Activated B cell treated with CpG ODN at 0.5 μM for 24 hours (primary cell): ENCODE measurements around the gene CHRD. TPM values are rescaled to one million over a fixed set of nuclear protein-coding genes. Genes with fewer than 3 reads are reported as not detected.

ENCODE experiments used
- ATAC-seq: fragments of 200-7000 bp; cut with Tn5 transposase; one replicate; pipeline ENCODE4 v1.10.0; 2021; ENCODE audit warnings: low read depth, mild to moderate bottlenecking, moderate library complexity
- CTCF ChIA-PET: fragments of 350-600 bp; sonication (Branson Sonifier 250); formaldehyde crosslinking; loops from one replicate; lab custom pipeline; 2021; ENCODE audit warnings: antibody characterized with exemption; lab: Charles Lee
- POLR2A ChIA-PET: fragments of 350-600 bp; sonication (Branson Sonifier 250); formaldehyde crosslinking; loops from one replicate; lab custom pipeline; 2021; ENCODE audit warnings: antibody characterized with exemption; lab: Charles Lee
- DNase-seq: peaks from one replicate; pipeline ENCODE4 v3.0.0; 2022
- H3K27ac Mint-ChIP-seq: one replicate; pipeline ENCODE4 v1.8.0; 2020; ENCODE audit warnings: mixed read lengths
- H3K27me3 Mint-ChIP-seq: one replicate; pipeline ENCODE4 v1.8.0; 2021; ENCODE audit warnings: mixed read lengths
- H3K36me3 Mint-ChIP-seq: one replicate; pipeline ENCODE4 v1.8.0; 2021; ENCODE audit warnings: low read depth, mixed read lengths
- H3K4me1 Mint-ChIP-seq: one replicate; pipeline ENCODE4 v1.8.0; 2021; ENCODE audit warnings: mixed read lengths
- H3K4me3 Mint-ChIP-seq: one replicate; pipeline ENCODE4 v1.8.0; 2020; ENCODE audit warnings: mild to moderate bottlenecking, mixed read lengths
- H3K9me3 Mint-ChIP-seq: one replicate; pipeline ENCODE4 v1.8.0; 2020; ENCODE audit warnings: mixed read lengths
- intact Hi-C: fragments of 100-400 bp; cut with micrococcal nuclease; formaldehyde crosslinking; loops from one replicate; pipeline ENCODE4 v1.15.1; 2024
- total RNA-seq: library from RNA; stranded (reverse); gene quantifications from 2 replicates; pipeline ENCODE4 v1.2.3, GENCODE V29; 2022
- TF ChIP-seq, protein P1 (sequence below): fragments of 200-600 bp; IDR thresholded peaks from one replicate; pipeline ENCODE4 v1.8.0; 2022; ENCODE audit warnings: antibody characterized with exemption, mild to moderate bottlenecking

CHRD gene
- total RNA-seq, 1 donor from 2014 or later, result not detected

DNA sequence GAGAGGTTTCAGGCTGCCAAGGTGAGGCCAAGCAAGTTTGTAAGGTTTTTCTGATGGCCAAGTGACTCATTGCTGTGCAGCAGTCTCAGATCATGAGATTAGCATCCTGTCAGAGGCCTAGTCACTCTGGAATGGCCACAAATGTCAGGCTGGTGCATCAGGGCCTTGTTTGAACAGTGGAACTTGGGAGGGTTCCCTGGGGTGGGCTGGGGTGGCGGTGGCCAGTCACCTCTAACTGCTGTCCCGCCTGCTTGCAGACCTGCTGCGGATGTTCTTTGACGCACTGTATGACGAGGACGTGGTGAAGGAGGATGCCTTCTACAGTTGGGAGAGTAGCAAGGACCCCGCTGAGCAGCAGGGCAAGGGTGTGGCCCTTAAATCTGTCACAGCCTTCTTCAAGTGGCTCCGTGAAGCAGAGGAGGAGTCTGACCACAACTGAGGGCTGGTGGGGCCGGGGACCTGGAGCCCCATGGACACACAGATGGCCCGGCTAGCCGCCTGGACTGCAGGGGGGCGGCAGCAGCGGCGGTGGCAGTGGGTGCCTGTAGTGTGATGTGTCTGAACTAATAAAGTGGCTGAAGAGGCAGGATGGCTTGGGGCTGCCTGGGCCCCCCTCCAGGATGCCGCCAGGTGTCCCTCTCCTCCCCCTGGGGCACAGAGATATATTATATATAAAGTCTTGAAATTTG is 45.2 kb upstream of the CHRD start:
- H3K4me1 Mint-ChIP-seq, result peaks cover 33% of the 10 kb centered on the region
- H3K9me3 Mint-ChIP-seq, result no peaks in the 10 kb centered on the region
- H3K27ac Mint-ChIP-seq, result no peak overlapping the region
- no peak for DNase-seq
- intact Hi-C loops, result loop anchor here (1.0 kb wide), 4 partner anchors 19 to 85 kb away; partner anchors contain the start of genes EEF1AKMT4 and PSMD2
- H3K4me3 Mint-ChIP-seq, result peak overlapping the region; percentile 56
- ChIA-PET POLR2A (interaction anchor here (0.6 kb wide), 1 partner anchor 889 kb away, joined by 3 read pairs; no protein-coding TSS in a partner anchor), CTCF (no interaction called here)
- peaks cover 55% of the 10 kb centered on the region for H3K36me3 Mint-ChIP-seq
- TF ChIP-seq, protein P1, sequence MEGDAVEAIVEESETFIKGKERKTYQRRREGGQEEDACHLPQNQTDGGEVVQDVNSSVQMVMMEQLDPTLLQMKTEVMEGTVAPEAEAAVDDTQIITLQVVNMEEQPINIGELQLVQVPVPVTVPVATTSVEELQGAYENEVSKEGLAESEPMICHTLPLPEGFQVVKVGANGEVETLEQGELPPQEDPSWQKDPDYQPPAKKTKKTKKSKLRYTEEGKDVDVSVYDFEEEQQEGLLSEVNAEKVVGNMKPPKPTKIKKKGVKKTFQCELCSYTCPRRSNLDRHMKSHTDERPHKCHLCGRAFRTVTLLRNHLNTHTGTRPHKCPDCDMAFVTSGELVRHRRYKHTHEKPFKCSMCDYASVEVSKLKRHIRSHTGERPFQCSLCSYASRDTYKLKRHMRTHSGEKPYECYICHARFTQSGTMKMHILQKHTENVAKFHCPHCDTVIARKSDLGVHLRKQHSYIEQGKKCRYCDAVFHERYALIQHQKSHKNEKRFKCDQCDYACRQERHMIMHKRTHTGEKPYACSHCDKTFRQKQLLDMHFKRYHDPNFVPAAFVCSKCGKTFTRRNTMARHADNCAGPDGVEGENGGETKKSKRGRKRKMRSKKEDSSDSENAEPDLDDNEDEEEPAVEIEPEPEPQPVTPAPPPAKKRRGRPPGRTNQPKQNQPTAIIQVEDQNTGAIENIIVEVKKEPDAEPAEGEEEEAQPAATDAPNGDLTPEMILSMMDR, result no peak
- peaks cover 5% of the 10 kb centered on the region for H3K27me3 Mint-ChIP-seq
- ATAC-seq, result no peak

DNA sequence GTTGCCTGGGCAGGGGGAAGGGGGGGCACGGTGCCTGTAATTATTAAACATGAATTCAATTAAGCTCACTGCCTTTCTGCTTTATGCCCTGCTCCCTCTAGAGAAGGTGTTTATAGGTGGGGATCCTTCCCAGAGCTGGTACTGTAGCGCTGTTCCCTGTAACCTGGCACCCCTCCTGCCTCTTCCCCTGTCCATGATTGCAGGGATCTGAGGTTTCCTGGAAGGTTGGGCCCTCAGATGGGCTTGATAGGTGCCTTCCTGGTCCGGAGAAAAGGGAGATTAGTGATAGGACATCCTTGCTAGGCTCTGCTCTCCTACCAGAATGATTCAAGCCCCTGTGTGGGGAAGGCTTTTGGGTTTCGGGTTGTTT is 44.6 kb upstream of the CHRD start:
- H3K4me1 Mint-ChIP-seq, result peaks cover 33% of the 10 kb centered on the region
- peaks cover 5% of the 10 kb centered on the region for H3K27me3 Mint-ChIP-seq
- peak overlapping the region; percentile 85 for H3K27ac Mint-ChIP-seq
- TF ChIP-seq, protein P1, result no peak
- H3K4me3 Mint-ChIP-seq, result peak overlapping the region; percentile 84
- H3K36me3 Mint-ChIP-seq, result peaks cover 48% of the 10 kb centered on the region
- ChIA-PET POLR2A (interaction anchor here (0.9 kb wide), 1 partner anchor 36 kb away, joined by 3 read pairs; no protein-coding TSS in a partner anchor), CTCF (no interaction called here)
- H3K9me3 Mint-ChIP-seq, result no peaks in the 10 kb centered on the region
- no peak for ATAC-seq
- intact Hi-C loops, result loop anchor here (1.0 kb wide), 3 partner anchors 20 to 36 kb away; partner anchors contain the start of gene PSMD2
- DNase-seq, result no peak

DNA sequence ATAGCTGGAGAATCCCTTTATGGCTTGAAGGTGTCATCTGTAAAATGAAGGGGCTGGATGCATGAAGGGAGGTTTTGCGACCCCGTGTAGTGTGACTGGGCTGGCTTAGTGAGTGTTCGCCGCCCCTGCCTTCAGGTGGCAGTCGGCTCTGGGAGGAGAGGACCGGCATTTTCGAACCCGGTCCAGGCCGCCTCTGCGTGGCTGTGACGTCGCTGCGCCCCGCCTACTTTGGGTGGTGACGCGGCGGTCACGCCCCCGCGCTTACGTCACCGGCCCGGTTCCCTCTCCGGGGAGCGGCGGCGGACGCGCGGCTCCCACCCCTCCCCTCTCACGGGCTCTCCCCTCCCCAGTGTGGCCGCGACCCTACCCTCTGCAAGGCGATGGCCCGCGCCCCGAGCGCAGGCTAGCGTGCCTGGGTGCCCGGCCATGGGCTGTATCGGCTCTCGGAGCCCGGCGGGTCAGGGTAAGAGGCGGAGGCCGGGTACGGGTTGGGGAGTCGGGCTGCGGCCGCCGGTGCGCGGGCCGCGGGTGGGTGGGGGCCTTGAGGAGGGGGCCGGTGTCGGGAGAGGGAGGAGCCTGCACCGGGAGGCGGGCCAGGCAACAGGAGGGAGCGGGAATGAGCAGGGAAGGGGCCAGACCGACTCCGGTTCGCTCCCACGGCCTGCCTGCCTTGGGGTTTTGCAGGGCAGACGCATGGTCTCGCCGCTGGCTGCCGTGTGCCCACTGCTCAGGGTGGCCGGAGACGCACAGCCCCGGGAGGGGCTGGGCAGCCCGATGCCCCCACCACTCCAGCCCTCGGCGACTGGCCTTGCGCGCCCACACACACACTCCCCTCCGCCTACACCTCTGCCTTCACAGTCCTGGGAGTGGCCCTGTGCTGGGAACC is 44.0 kb upstream of the CHRD start:
- peak overlapping the region; percentile 84 for H3K4me3 Mint-ChIP-seq
- ATAC-seq, result peak; percentile 79
- peaks cover 43% of the 10 kb centered on the region for H3K36me3 Mint-ChIP-seq
- intact Hi-C loops, result loop anchor here (1.0 kb wide), 3 partner anchors 21 to 37 kb away; partner anchors contain the start of gene PSMD2
- DNase-seq, result peak; percentile 92
- H3K27me3 Mint-ChIP-seq, result peaks cover 5% of the 10 kb centered on the region
- ChIA-PET POLR2A (interaction anchor here (0.9 kb wide), 1 partner anchor 36 kb away, joined by 3 read pairs; no protein-coding TSS in a partner anchor), CTCF (no interaction called here)
- no peaks in the 10 kb centered on the region for H3K9me3 Mint-ChIP-seq
- peaks cover 33% of the 10 kb centered on the region for H3K4me1 Mint-ChIP-seq
- TF ChIP-seq, protein P1, result no peak
- H3K27ac Mint-ChIP-seq, result peak overlapping the region; percentile 85

DNA sequence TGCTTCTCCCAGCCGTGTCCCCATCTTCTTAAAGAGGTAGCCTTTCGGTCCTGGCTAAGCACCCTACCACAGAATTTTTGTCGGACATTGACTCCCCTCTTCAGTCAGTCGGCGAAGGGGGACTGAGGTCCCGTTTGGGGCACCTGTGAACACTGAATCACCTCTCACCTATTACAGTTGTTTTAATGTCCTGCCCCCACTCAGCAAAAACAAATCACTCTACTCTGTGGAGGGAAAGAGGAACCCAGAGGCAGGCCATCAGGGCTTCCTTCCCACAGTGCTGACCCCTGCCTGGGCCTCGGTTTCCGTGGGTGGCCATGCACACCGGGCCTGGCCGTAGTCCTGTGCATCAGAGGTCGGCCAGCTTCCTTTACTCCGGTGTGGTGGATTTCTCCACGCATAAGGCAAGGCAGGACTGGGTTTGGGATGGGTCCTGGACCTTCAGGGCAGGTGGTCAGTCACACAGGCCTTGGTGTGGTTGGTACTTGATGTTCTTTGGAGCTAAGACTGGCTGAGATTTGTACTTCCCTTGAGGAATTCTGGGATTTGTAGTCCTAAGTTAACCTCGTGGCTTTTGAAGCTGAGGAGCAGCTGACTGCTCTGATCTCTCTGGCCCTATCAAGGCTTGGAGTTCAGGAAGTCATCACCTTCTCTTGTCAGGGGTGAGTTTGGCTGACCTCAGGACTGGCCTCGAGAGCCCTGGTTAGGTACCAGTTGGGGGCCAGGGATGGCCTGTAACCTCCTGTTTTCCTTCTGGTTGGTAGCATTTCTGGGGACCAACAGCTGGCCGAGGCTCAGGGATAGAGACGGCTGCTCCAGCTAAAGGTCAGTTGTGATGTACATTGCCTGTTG is 43.1 kb upstream of the CHRD start:
- intact Hi-C loops, result no loop called here
- DNase-seq (no peak), ATAC-seq (peak; percentile 7)
- ChIA-PET CTCF (interaction anchor here (1.5 kb wide), 1 partner anchor 16 kb away, joined by 3 read pairs; no protein-coding TSS in a partner anchor), POLR2A (interaction anchor here (0.9 to 1.5 kb wide), 2 partner anchors 37 to 39 kb away, joined by 3 read pairs; partner anchors contain the start of gene PSMD2)
- H3K4me3 Mint-ChIP-seq, result peak overlapping the region; percentile 84
- TF ChIP-seq, protein P1, result no peak
- peaks cover 5% of the 10 kb centered on the region for H3K27me3 Mint-ChIP-seq
- H3K9me3 Mint-ChIP-seq, result no peaks in the 10 kb centered on the region
- H3K36me3 Mint-ChIP-seq, result peaks cover 34% of the 10 kb centered on the region
- H3K4me1 Mint-ChIP-seq, result peaks cover 33% of the 10 kb centered on the region
- H3K27ac Mint-ChIP-seq, result peak overlapping the region; percentile 73
